ENCODE measurements around the gene NDRG2.

The NDRG2 gene

DNA sequence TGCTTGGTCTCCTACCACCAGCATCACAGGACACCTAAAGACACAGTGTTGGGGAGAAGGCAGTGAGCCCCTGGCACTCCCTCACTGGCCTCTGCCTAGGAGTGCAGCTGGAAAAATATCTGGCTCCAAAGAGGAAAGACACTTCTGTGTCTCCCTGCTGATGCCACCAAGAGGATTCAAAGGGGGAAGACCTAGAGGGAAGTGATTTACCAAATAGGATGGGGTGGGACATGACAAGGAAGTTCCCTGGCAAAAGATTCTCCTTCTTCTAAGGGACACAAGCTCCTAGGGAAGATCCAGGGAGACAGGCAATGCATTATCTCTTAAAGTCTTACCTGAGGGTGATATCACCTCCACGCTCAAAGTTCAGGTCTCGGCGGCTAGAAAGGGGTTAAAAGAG is 6.1 kb downstream of the NDRG2 start:
- TF ChIP-seq, protein P1, sequence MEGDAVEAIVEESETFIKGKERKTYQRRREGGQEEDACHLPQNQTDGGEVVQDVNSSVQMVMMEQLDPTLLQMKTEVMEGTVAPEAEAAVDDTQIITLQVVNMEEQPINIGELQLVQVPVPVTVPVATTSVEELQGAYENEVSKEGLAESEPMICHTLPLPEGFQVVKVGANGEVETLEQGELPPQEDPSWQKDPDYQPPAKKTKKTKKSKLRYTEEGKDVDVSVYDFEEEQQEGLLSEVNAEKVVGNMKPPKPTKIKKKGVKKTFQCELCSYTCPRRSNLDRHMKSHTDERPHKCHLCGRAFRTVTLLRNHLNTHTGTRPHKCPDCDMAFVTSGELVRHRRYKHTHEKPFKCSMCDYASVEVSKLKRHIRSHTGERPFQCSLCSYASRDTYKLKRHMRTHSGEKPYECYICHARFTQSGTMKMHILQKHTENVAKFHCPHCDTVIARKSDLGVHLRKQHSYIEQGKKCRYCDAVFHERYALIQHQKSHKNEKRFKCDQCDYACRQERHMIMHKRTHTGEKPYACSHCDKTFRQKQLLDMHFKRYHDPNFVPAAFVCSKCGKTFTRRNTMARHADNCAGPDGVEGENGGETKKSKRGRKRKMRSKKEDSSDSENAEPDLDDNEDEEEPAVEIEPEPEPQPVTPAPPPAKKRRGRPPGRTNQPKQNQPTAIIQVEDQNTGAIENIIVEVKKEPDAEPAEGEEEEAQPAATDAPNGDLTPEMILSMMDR (IDR thresholded peaks at IDR 0.05) = no peak
- peak; percentile 22 for DNase-seq (ENCODE audit: low spot score)
- Histone ChIP-seq H3K4me3 (no peak overlapping the region), H3K27ac (no peak overlapping the region)

DNA sequence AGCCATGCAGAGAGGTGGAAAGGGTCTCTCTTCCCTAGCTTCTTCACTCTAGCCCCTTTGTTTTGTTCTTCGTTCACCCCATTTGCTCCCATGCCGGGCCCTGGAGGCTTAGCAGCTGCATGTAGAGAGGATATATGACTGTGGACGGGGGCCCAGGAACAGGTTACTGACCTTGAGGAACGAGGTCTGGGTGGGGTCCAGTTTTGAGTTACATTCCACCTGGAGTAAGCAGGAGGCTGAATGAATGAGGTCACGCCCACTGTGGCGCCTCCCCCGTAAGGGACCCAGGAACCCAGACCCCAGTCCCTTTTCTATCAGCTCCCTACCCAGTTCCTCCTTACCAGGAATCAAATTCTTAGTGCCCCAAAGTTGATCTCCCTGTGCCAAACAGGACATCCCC is 6.6 kb downstream of the NDRG2 start:
- Histone ChIP-seq H3K4me3 (no peak overlapping the region), H3K27ac (no peak overlapping the region)
- DNase-seq (ENCODE audit: low spot score) = peak; percentile 14
- TF ChIP-seq, protein P1 (IDR thresholded peaks at IDR 0.05) = no peak

DNA sequence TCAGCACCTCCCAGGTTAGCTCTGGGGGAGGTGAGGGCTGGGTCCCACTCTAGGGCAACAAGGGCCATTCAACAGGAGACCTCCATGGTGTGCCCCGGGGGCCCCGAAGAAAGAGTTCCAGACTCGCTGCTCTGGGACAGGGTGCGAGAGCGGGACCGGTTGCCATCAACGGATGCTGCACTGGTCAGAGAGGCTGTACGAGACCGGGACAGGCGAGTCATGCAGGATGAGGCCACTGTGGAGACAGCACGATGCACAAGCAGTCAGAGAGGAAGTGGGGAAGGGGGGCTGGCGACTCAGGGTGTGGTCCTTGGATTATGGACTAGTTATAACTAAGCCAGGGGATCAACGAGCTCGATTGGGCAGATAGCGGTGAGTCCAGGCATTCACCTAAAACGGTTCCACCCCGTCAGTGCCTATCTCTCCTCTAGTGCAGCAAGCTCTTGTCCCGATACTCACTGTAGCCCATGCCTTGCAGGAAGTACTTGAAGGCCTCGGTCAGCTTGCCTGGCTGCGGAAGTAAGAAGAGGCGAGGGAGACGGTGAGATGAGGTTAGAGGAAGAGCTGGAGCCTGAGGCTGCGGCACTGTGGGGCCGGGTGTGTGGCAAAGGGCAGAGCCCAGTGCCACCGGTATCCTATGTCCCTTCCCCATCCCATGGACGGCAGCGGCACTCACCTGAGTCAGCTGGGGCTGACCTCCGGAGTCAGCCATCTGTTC is 7.2 kb downstream of the NDRG2 start:
- no peak overlapping the region for H3K27ac ChIP-seq
- H3K4me3 ChIP-seq = no peak overlapping the region
- DNase-seq (ENCODE audit: low spot score) = peak; percentile 72
- TF ChIP-seq, protein P1 (IDR thresholded peaks at IDR 0.05) = no peak

DNA sequence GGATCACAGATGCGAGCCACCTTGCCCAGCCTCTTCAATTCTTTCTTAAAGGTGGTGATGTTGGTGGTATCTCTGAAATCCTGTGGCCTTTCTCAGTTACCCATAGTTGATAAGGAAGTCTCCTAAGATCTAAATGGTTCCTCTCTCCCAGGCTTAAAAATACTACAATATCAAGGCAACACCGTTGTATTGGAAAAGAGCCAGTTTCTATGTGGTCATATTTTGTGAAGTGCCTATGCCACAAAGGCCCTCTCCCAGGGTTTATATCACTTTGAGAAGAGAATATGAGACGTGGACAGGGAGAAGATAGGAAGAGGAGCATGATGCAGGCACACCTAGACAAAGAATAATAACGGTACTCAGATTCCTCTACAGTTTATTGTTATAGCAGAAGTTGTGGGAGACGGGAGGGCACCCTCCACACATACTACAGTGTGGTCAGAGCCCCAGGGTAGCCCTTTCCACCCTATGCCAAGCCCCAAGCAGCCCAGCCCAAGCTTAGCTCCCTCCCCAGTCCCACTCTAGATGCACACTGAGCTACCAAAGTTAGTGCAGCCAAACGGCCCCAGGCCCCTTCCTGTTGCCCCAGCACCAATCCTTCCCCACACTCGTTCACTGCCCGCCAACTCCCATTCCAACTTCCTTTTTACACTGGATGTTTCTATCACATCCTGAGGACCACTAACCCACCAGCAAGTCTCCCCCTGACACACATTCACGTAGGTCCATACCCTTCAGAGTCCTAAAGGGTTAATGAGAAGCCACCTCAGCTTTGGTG is 8.3 kb downstream of the NDRG2 start:
- TF ChIP-seq, protein P1 (IDR thresholded peaks at IDR 0.05) = no peak
- no peak overlapping the region for H3K4me3 ChIP-seq
- no peak overlapping the region for H3K27ac ChIP-seq
- DNase-seq (ENCODE audit: low spot score) = no peak

DNA sequence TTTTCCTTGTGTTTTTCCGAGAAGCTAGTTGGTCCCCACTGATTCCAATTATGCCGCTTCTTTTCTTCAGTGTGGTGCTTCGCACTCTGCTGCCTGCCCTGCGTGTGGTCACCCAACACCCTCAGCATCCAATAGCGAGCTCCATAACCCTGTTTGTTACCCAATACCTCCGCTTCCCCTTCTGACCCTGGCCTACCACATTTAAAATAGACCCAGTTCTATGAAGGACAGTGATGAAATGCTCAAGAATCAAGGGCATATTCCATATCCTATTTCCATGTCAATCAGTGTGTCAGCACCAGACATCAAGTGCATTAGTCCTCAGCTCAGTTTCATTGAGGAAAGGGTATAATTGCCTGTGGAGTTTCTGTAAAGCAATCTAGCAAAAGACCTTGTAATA is 9.5 kb downstream of the NDRG2 start:
- DNase-seq (ENCODE audit: low spot score) = peak; percentile 33
- Histone ChIP-seq H3K27ac (no peak overlapping the region), H3K4me3 (no peak overlapping the region)
- TF ChIP-seq, protein P1 (IDR thresholded peaks at IDR 0.05) = no peak

DNA sequence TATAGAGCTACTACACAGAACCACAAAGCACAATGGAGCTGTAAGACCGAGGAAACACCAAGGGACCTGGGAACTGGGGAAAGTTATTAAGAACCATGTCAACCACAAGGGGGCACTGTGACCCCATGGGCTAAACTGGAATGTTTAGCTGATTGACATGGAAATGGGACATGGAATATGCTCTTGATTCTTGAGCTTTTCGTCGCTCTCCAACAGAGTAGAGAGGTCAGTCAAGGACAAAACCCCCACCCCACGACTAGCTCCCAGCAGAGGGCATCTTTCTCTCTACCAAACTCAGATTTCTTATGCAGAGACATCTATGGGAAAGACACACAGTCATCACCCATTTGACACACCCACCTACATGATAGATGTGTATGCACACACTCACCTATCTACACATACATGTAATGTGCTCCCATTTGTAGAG is 10.1 kb downstream of the NDRG2 start:
- Histone ChIP-seq H3K27ac (no peak overlapping the region), H3K4me3 (no peak overlapping the region)
- TF ChIP-seq, protein P1 (IDR thresholded peaks at IDR 0.05) = peak; percentile 97
- peak; percentile 84 for DNase-seq (ENCODE audit: low spot score)

Data from coronary artery (tissue), 2 donors.